VCaP (cell line): ENCODE results near the gene TIMM17B.
A peak's percentile ranks its signal among the peaks of the same experiment; 100 is the strongest.

Source experiments
- H3K27ac ChIP-seq: fragments of 450-650 bp; 2 replicates; pipeline ENCODE4 v1.5.1; 2017
- TF ChIP-seq, protein P1 (sequence below): fragments of 450-650 bp; conservative IDR thresholded peaks from 2 replicates; pipeline ENCODE4 v1.5.1; 2017; ENCODE audit warnings: mild to moderate bottlenecking, moderate library complexity

Gene TIMM17B

DNA sequence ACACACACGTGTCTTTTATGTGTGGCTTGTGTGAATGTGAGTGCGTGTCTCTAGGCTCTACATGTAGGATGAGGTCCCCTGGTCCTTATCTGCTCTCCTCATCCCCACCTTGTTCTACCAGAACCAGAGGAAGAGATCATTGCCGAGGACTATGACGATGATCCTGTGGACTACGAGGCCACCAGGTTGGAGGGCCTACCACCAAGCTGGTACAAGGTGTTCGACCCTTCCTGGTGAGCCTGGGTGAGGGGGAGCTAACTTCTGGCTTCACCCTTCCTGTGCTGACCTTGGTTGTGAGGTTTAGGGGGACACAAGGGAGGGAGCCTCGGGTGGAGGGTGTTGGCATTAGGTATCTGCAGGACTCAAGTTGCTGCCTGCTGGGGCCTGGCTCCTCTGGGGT is 3.5 kb upstream of the TIMM17B start:
- H3K27ac ChIP-seq, result no peak overlapping the region
- TF ChIP-seq, protein P1, sequence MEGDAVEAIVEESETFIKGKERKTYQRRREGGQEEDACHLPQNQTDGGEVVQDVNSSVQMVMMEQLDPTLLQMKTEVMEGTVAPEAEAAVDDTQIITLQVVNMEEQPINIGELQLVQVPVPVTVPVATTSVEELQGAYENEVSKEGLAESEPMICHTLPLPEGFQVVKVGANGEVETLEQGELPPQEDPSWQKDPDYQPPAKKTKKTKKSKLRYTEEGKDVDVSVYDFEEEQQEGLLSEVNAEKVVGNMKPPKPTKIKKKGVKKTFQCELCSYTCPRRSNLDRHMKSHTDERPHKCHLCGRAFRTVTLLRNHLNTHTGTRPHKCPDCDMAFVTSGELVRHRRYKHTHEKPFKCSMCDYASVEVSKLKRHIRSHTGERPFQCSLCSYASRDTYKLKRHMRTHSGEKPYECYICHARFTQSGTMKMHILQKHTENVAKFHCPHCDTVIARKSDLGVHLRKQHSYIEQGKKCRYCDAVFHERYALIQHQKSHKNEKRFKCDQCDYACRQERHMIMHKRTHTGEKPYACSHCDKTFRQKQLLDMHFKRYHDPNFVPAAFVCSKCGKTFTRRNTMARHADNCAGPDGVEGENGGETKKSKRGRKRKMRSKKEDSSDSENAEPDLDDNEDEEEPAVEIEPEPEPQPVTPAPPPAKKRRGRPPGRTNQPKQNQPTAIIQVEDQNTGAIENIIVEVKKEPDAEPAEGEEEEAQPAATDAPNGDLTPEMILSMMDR, result no peak

DNA sequence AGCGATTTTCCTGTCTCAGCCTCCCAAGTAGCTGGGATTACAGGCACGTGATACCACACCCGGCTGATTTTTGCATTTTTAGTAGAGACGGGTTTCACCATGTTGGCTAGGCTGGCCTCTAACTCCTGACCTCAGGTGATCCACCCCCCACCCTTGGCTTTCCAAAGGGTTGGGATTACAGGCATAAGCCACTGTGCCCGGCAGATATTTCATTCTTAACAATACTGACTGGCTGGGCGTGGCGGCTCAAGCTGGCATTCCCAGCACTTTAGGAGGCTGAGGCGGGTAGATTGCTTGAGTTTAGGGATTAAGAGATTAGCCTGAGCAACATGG is 1.5 kb upstream of the TIMM17B start:
- H3K27ac ChIP-seq, result peak overlapping the region; percentile 74; the same call in 1 of the 2 replicates
- TF ChIP-seq, protein P1, result no peak

DNA sequence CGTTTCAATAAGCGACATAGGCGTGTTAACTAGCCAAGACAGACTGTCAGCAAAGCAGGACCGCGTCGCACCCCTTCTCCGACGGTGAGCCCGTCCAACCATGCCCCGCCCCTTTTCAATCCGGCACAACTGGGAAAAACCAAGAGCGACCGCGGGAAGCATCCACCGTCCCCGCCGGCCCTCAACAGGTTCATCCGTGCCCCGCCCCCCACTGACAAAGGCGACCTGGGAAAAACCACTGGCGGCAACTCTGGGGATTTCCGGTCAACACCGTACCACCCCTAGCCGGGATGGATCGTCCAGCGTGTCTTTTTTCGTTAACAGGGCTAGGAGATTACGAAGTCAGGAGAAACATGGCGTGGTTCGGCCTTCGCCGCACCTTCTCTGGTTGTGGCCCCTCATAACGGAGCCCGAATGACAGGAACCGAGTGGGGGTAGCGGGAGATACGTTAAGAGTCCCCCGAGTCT is 377 bp downstream of the TIMM17B start:
- TF ChIP-seq, protein P1, result no peak
- peak overlapping the region; percentile 74 for H3K27ac ChIP-seq

DNA sequence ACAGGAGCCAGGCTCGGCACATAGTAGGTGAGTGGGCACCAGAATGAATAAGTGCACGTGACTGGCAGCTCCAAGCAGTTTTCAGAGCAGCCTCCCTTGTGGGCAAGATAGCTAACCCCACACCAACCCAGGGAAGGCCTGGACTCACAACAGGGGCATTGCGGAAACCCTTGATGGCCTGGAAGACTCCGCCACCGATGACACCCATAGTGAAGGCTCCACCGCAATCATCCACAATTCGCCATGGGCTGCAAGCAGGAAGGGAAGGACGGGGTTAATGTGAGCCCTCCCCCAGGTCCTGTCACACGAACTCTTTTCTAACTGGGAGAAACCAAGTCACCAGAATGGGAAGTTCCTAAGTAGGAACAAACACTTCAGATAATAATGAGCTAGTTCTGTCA is 957 bp downstream of the TIMM17B start:
- peak overlapping the region; percentile 74 for H3K27ac ChIP-seq
- TF ChIP-seq, protein P1, result no peak

DNA sequence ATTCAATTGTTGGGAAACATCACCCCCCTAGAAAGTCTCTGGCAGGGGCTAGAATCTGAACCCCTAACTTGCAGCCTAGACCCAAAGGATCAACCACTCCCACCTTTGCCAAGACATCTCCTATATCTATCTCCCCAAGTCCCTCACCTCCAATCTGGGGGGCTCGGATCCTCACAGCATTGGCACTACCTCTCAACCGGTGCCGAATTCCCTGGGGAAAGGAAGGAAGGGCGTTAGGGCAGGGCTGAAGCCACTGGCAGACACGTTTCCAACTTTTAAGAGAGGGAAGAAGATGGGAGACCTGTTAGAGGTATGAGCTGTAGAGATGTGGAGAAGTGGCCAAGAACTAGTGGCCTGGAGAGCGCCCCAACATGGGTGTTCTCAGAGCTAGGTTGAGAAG is 2.7 kb downstream of the TIMM17B start:
- H3K27ac ChIP-seq, result no peak overlapping the region
- TF ChIP-seq, protein P1, result no peak

GRCh38 chrX:48893556-48894348 is 3.8 kb downstream of the TIMM17B start:
- TF ChIP-seq, protein P1, result no peak
- no peak overlapping the region for H3K27ac ChIP-seq

DNA sequence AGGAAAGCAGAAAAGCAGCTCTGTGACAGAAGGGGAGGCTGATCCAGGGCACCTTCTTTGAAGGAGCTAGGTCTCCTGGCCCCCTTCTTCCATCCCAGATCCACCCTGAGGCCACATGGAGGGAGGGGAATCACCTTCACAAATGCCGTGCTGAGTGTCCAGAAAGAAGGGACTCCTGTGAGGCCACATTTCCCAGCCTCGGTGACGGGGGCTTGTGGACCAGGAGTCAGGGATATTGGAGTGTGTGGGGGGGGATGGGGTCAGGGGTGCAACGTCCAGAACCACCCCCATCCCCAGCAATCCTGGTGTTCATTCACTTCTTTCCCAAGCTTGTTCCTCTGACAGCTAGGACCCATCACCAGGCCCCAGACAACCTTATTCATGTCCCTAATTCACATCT is 4.7 kb downstream of the TIMM17B start:
- no peak overlapping the region for H3K27ac ChIP-seq
- TF ChIP-seq, protein P1, result no peak
